Measurements from ENCODE around the gene FLVCR2. TPM values are rescaled to one million over a fixed set of nuclear protein-coding genes. Genes with fewer than 3 reads are reported as not detected.

FLVCR2 gene
- total RNA-seq, 2 donors from 2014 or later: 9.0 to 10.8 TPM

- intact Hi-C loops (cut with DNase I): no loop called here
- no peak overlapping the region for H3K27ac ChIP-seq
- DNase-seq: peak; percentile 23
These were observed 36.8 kb downstream of the FLVCR2 start for GRCh38 chr14:75615200-75615599.

DNA sequence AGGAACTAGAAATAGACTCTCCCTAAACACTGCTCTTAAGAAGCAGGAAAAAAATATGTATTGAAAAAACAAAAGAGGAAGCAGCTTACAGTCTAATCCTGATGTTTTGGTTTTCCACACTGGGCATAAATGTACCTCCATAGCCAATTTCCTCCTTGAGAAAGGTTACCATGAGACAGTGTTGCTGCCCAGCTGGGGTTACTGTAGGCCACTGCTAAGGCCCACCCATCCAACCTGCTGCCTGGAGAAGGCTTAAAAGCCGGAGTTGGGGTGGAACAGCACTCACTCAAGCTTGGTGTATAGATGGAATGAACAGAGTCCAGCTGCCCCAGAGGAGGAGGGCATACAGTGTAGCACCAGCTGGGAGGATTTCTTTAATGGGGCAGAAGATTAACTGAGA, 41.1 kb downstream of the FLVCR2 start:
- TF ChIP-seq, protein P1, sequence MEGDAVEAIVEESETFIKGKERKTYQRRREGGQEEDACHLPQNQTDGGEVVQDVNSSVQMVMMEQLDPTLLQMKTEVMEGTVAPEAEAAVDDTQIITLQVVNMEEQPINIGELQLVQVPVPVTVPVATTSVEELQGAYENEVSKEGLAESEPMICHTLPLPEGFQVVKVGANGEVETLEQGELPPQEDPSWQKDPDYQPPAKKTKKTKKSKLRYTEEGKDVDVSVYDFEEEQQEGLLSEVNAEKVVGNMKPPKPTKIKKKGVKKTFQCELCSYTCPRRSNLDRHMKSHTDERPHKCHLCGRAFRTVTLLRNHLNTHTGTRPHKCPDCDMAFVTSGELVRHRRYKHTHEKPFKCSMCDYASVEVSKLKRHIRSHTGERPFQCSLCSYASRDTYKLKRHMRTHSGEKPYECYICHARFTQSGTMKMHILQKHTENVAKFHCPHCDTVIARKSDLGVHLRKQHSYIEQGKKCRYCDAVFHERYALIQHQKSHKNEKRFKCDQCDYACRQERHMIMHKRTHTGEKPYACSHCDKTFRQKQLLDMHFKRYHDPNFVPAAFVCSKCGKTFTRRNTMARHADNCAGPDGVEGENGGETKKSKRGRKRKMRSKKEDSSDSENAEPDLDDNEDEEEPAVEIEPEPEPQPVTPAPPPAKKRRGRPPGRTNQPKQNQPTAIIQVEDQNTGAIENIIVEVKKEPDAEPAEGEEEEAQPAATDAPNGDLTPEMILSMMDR (IDR thresholded peaks at IDR 0.05): no peak
- no peak for DNase-seq
- Histone ChIP-seq H3K27ac (no peak overlapping the region), H3K9me3 (no peaks in the 10 kb centered on the region), H3K4me3 (no peak overlapping the region), H3K27me3 (no peaks in the 10 kb centered on the region), H3K9ac (ENCODE audit: low read depth in 2 of 2, low read length in 2 of 2) (no peak overlapping the region), H3K36me3 (no peaks in the 10 kb centered on the region), H3K4me1 (no peaks in the 10 kb centered on the region)
- intact Hi-C loops (cut with DNase I): no loop called here

More at GRCh38 chr14:75615200-75615599, 36.8 kb downstream of the FLVCR2 start:
- Histone ChIP-seq H3K27me3 (no peaks in the 10 kb centered on the region), H3K9ac (ENCODE audit: low read depth in 2 of 2, low read length in 2 of 2) (no peak overlapping the region), H3K36me3 (no peaks in the 10 kb centered on the region), H3K4me1 (no peaks in the 10 kb centered on the region), H3K9me3 (no peaks in the 10 kb centered on the region), H3K4me3 (no peak overlapping the region)
- TF ChIP-seq, protein P1 (IDR thresholded peaks at IDR 0.05): no peak

- H3K27ac ChIP-seq: no peak overlapping the region
- no peak overlapping the region for H3K4me3 ChIP-seq
- no peaks in the 10 kb centered on the region for H3K4me1 ChIP-seq
- TF ChIP-seq, protein P1 (IDR thresholded peaks at IDR 0.05): no peak
- no peaks in the 10 kb centered on the region for H3K27me3 ChIP-seq
- intact Hi-C loops (cut with DNase I): no loop called here
- H3K9me3 ChIP-seq: no peaks in the 10 kb centered on the region
- H3K36me3 ChIP-seq: no peaks in the 10 kb centered on the region
- H3K9ac ChIP-seq (ENCODE audit: low read depth in 2 of 2, low read length in 2 of 2): no peak overlapping the region
- DNase-seq: no peak
These were observed 46.6 kb downstream of the FLVCR2 start for GRCh38 chr14:75625034-75625433.

DNA sequence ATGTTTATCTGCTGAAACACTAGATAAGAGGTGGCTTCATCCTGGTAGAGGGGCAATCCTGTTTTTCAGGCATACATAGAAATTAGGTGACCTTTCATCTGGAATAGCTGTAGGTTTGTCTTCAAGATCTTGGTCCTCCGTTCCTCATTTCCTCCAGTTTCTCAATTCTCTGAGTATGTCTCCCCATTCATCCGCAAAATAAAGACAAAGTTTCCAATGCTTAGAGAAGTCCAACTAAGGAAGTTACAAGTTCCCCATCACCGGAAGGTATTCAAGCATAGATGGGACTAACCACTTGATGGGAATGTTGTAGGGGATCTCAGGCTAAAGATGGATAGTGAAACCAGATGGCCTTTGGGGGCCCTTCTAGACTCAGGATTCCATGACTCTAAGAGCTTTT, 48.0 kb downstream of the FLVCR2 start:
- no peaks in the 10 kb centered on the region for H3K36me3 ChIP-seq
- DNase-seq: no peak
- H3K9me3 ChIP-seq: no peaks in the 10 kb centered on the region
- H3K9ac ChIP-seq (ENCODE audit: low read depth in 2 of 2, low read length in 2 of 2): no peak overlapping the region
- no peak overlapping the region for H3K27ac ChIP-seq
- no peak overlapping the region for H3K4me3 ChIP-seq
- no peaks in the 10 kb centered on the region for H3K27me3 ChIP-seq
- H3K4me1 ChIP-seq: no peaks in the 10 kb centered on the region
- intact Hi-C loops (cut with DNase I): no loop called here
- TF ChIP-seq, protein P1 (IDR thresholded peaks at IDR 0.05): no peak

DNA sequence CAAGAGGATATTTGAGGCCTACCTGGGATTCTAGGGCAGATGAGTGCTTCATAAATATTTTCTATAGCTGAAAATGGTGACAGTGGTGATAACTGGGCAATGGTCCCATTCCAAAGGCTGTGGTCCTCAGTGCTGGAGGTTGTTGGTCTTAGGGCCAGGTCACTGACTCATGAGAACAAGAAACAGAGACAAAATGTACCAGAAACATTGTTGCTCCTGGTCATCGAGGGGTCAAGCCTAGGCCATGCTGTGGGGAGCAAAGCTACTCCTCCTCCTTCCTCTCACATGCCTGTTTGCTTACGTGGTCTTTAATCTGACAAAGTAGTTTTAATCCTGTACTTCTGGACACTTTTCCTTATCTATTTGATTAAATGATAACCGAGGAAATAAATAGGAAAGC, 48.4 kb downstream of the FLVCR2 start:
- H3K4me3 ChIP-seq: no peak overlapping the region
- TF ChIP-seq, protein P1 (IDR thresholded peaks at IDR 0.05): no peak
- H3K27ac ChIP-seq: no peak overlapping the region
- no peaks in the 10 kb centered on the region for H3K4me1 ChIP-seq
- DNase-seq: no peak
- no peaks in the 10 kb centered on the region for H3K9me3 ChIP-seq
- intact Hi-C loops (cut with DNase I): no loop called here
- H3K9ac ChIP-seq (ENCODE audit: low read depth in 2 of 2, low read length in 2 of 2): no peak overlapping the region
- H3K36me3 ChIP-seq: no peaks in the 10 kb centered on the region
- H3K27me3 ChIP-seq: no peaks in the 10 kb centered on the region

GRCh38 chr14:75627406-75627805, 49.0 kb downstream of the FLVCR2 start:
- Histone ChIP-seq H3K9me3 (no peaks in the 10 kb centered on the region), H3K36me3 (no peaks in the 10 kb centered on the region), H3K4me1 (no peaks in the 10 kb centered on the region), H3K27ac (no peak overlapping the region), H3K9ac (ENCODE audit: low read depth in 2 of 2, low read length in 2 of 2) (no peak overlapping the region), H3K27me3 (no peaks in the 10 kb centered on the region), H3K4me3 (no peak overlapping the region)
- DNase-seq: peak; percentile 23
- intact Hi-C loops (cut with DNase I): no loop called here
- TF ChIP-seq, protein P1 (IDR thresholded peaks at IDR 0.05): no peak

Measured in colonic mucosa (tissue), 4 donors.